ENCODE measurements around the gene FREY1.
"Not testable (repeated sequence)": the region's sequence is repeated elsewhere in the genome, so short reads cannot be mapped to it uniquely, and the experiment has no call there.

FREY1 gene

GRCh38 chr11:45913942-45914635, 7.0 kb upstream of the FREY1 start:
- TF ChIP-seq POLR2A (IDR thresholded peaks at IDR 0.05; ENCODE audit: low read length): no peak
- TF ChIP-seq GATA1 (IDR thresholded peaks at IDR 0.05; ENCODE audit: low read depth, low read length): no peak

GRCh38 chr11:45913514-45913913, 6.4 kb upstream of the FREY1 start:
- no peak for TF ChIP-seq GATA1 (IDR thresholded peaks at IDR 0.05; ENCODE audit: low read depth, low read length)
- no peak for DNase-seq

More at GRCh38 chr11:45913942-45914635, 7.0 kb upstream of the FREY1 start:
- DNase-seq: no peak

- no peak for DNase-seq
- TF ChIP-seq POLR2A (IDR thresholded peaks at IDR 0.05; ENCODE audit: low read length) (no peak), GATA1 (IDR thresholded peaks at IDR 0.05; ENCODE audit: low read depth, low read length) (no peak)
Observed at GRCh38 chr11:45910623-45911022, 3.6 kb upstream of the FREY1 start.

DNA sequence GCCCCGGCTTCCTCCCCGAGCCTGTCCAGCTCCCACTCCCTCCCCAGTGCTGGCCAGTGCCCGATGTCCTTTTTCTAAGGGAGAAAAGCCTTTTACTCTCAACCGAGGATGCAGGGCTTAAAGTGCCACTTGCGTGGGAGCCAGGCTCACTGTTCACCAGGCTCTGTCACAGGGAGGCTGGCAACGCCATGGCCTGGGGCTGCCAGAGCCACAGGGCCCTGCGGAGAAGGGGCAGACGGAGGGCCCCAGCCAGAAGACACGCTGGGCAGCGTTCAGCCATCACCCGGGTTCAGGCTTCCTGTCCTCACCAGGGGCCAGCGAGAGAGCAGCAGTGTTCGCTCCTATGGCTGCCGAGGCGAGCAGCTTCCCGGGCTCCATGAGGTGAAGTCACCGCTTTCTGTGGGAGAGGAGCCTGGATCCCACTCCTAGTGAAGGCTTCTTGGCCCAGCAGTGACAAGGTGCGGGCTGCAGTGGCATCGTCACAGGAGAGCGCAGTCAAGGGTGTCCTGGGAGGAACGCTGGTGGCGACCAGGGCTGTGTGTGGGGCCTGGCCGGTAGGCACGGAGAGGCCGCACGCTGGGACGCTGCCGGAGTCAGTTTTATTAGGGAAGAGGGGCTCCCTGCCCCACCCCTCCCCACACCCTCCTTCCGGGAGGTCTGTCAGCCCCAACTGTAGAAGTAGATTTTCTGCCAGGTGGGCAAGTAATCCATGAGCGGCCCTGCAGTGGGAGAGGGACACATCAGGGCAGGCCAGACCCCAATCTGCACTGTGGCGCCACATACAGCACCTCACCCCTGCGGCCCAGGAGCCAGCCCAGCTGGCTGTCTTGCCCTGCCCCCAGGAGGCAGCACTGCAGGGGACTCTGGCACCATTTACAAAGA, 2.8 kb upstream of the FREY1 start:
- DNase-seq: no peak
- no peak for TF ChIP-seq POLR2A (IDR thresholded peaks at IDR 0.05; ENCODE audit: low read length)
- TF ChIP-seq GATA1 (IDR thresholded peaks at IDR 0.05; ENCODE audit: low read depth, low read length): no peak

DNA sequence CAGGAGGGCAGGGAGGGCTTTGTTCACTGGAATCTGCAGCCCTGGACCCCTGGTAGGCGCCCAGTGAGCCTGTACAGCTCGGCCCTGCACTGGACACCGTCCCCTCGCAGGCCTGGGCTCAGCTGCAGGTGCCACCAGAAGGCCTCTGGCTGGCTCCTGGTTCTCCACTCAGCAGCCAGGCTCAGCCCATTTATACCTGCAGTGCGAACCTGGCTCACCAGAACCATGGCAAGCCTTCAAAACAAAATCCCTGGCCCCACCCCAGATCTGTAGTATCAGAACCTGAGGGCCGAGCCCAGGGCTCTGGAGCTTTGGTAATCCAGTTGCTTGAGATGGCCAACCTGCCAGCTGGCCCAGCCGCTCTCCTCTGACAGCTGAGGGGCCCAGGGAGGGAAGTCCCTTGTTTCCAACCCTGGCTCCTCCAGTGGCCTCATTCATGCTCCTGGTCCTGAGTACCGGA, 870 bp upstream of the FREY1 start:
- DNase-seq: no peak
- no peak for TF ChIP-seq POLR2A (IDR thresholded peaks at IDR 0.05; ENCODE audit: low read length)

GRCh38 chr11:45906096-45906682, 882 bp downstream of the FREY1 start:
- no peak for DNase-seq
- TF ChIP-seq POLR2A (IDR thresholded peaks at IDR 0.05; ENCODE audit: low read length): no peak
- TF ChIP-seq GATA1 (IDR thresholded peaks at IDR 0.05; ENCODE audit: low read depth, low read length): no peak

GRCh38 chr11:45905576-45905975, 1.5 kb downstream of the FREY1 start:
- DNase-seq: not testable (repeated sequence)

- DNase-seq: no peak
- TF ChIP-seq POLR2A (IDR thresholded peaks at IDR 0.05; ENCODE audit: low read length) (no peak), GATA1 (IDR thresholded peaks at IDR 0.05; ENCODE audit: low read depth, low read length) (no peak)
Observed at GRCh38 chr11:45905095-45905494, 2.0 kb downstream of the FREY1 start.

GRCh38 chr11:45904309-45904915, 2.7 kb downstream of the FREY1 start:
- no peak for DNase-seq
- no peak for TF ChIP-seq GATA1 (IDR thresholded peaks at IDR 0.05; ENCODE audit: low read depth, low read length)
- no peak for TF ChIP-seq POLR2A (IDR thresholded peaks at IDR 0.05; ENCODE audit: low read length)

DNA sequence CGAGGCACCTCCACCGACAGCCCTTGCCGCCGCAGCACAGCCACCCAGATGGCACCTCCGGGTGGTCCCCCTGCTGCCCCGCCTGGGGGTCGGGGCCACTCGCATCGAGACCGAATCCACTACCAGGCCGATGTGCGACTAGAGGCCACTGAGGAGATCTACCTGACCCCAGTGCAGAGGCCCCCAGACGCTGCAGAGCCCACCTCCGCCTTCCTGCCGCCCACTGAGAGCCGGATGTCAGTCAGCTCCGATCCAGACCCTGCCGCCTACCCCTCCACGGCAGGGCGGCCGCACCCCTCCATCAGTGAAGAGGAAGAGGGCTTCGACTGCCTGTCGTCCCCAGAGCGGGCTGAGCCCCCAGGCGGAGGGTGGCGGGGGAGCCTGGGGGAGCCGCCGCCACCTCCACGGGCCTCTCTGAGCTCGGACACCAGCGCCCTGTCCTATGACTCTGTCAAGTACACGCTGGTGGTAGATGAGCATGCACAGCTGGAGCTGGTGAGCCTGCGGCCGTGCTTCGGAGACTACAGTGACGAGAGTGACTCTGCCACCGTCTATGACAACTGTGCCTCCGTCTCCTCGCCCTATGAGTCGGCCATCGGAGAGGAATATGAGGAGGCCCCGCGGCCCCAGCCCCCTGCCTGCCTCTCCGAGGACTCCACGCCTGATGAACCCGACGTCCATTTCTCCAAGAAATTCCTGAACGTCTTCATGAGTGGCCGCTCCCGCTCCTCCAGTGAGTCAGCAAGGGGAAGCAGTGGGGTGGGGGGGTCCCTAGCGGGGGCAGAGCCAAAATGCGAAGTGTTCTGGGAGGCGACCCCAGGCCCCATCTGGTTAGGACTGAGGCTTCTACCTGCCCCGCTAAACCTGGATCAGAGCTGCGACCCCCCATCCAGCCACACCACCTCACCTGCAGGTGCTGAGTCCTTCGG, 4.4 kb downstream of the FREY1 start:
- no peak for DNase-seq
- TF ChIP-seq GATA1 (IDR thresholded peaks at IDR 0.05; ENCODE audit: low read depth, low read length) (no peak), POLR2A (IDR thresholded peaks at IDR 0.05; ENCODE audit: low read length) (no peak)

- no peak for TF ChIP-seq GATA1 (IDR thresholded peaks at IDR 0.05; ENCODE audit: low read depth, low read length)
- no peak for TF ChIP-seq POLR2A (IDR thresholded peaks at IDR 0.05; ENCODE audit: low read length)
- DNase-seq: peak in 1 of 2 experiments; percentile 17
Observed at GRCh38 chr11:45901626-45902025, 5.4 kb downstream of the FREY1 start.

DNA sequence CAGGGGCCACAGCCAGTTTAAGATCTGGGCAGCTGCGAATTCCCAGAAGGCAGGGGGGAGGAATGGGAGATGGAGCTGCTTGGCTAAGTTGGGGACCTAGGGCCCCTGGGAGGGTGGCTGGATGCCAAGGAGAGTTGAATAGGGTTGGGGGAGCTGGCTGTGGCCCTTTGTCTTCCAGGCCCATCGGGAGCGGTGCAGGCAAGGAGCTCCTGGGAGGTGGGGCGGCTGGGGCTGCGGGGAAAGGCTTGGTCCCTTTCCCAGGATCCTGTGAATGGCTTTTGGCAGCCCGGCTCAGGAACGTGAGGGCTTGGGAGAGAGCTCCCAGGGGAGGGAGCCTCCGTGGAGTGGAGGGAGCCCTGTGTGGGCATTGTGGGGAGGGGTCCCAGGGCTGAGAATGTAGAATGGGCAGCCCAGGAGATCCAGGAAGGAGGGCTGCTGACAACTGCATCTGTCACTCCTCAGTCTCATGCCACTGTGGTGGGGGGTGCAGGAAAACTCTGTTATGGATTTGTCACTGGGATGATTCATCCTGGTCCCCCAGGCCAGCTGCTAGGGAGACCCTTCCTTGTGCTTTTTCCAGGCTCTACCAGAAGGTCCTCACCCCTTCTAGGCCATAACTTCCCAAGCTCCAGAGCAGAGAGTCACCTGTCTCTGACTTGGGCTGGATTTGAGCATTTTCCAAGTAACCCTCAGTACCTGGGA, 6.0 kb downstream of the FREY1 start:
- TF ChIP-seq GATA1 (IDR thresholded peaks at IDR 0.05; ENCODE audit: low read depth, low read length) (no peak), POLR2A (IDR thresholded peaks at IDR 0.05; ENCODE audit: low read length) (no peak)
- DNase-seq: no peak

- DNase-seq: not testable (repeated sequence)
Observed at GRCh38 chr11:45900175-45900800, 6.8 kb downstream of the FREY1 start.

Measured in erythroblast (primary cell).